ENCODE results near the gene GALNT7.

The GALNT7 gene

GRCh38 chr4:173167758-173168395 lies 734 bp upstream of the GALNT7 start:
- no peak for TF ChIP-seq ZNF202 (tag by site-specific recombination; IDR thresholded peaks at IDR 0.05; ENCODE audit: borderline replicate concordance)
- TF ChIP-seq PATZ1 (tag by site-specific recombination; IDR thresholded peaks at IDR 0.05), result no peak
- peak; percentile 96 for TF ChIP-seq OSR2 (tag by site-specific recombination; IDR thresholded peaks at IDR 0.05)
- no peak for TF ChIP-seq ZNF558 (tag by site-specific recombination; IDR thresholded peaks at IDR 0.05)
- TF ChIP-seq ZNF324 (tag by site-specific recombination; IDR thresholded peaks at IDR 0.05), result no peak
- no peak for TF ChIP-seq KLF8 (tag by site-specific recombination; IDR thresholded peaks at IDR 0.05)
- peak; percentile 72 for TF ChIP-seq ZNF146 (tag by site-specific recombination; IDR thresholded peaks at IDR 0.05)
- TF ChIP-seq ZNF184 (tag by site-specific recombination; IDR thresholded peaks at IDR 0.05), result no peak
- TF ChIP-seq ZNF629 (tag by site-specific recombination; IDR thresholded peaks at IDR 0.05), result 0 out of 2 replicates have a peak, but pooled peaks have one; percentile 29
- peak; percentile 7 for TF ChIP-seq ZSCAN4 (tag by site-specific recombination; IDR thresholded peaks at IDR 0.05)
- TF ChIP-seq ZNF335 (tag by site-specific recombination; conservative IDR thresholded peaks at IDR 0.05), result peak; percentile 45; the same call in 1 of the 2 replicates
- CTCF ChIA-PET, result interaction anchor here (0.5 to 1.1 kb wide), 4 partner anchors 86 to 154 kb away, joined by 3 to 4 read pairs (median 4); no protein-coding TSS in a partner anchor
- POLR2A ChIA-PET, result interaction anchor here (0.5 to 1.7 kb wide), 8 partner anchors 9 to 1088 kb away, joined by 3 to 9 read pairs (median 4); partner anchors contain the start of gene HMGB2

GRCh38 chr4:173169178-173169427 lies 492 bp downstream of the GALNT7 start:
- peak overlapping the region; percentile 88 for H3K27ac ChIP-seq (ENCODE audit: extremely low read depth, low read depth, low read length)
- H3K9me3 ChIP-seq (ENCODE audit: control insufficient read depth, insufficient read depth, low read depth, low read length), result no peaks in the 10 kb centered on the region
- H3K4me3 ChIP-seq (ENCODE audit: low read depth, low read length), result peak overlapping the region; percentile 88
- no peaks in the 10 kb centered on the region for H3K36me3 ChIP-seq (ENCODE audit: control insufficient read depth in 2 of 2, insufficient read depth in 1 of 2, low read length in 2 of 2)
- TF ChIP-seq GLIS2 (tag by site-specific recombination; IDR thresholded peaks at IDR 0.05) (0 out of 2 replicates have a peak, but pooled peaks have one; percentile 19), ZNF549 (tag by site-specific recombination; IDR thresholded peaks at IDR 0.05) (no peak)
- POLR2A ChIA-PET, result interaction anchor here (0.6 to 1.8 kb wide), 5 partner anchors 16 to 166 kb away, joined by 3 to 9 read pairs (median 7); partner anchors contain the start of gene HMGB2
- CTCF ChIA-PET, result interaction anchor here (1.0 to 1.1 kb wide), 2 partner anchors 85 to 155 kb away, joined by 3 to 4 read pairs; no protein-coding TSS in a partner anchor
- H3K4me1 ChIP-seq (ENCODE audit: control insufficient read depth, insufficient read depth, low read length), result peaks cover 15% of the 10 kb centered on the region

More at GRCh38 chr4:173167758-173168395, 734 bp upstream of the GALNT7 start:
- Histone ChIP-seq H3K4me1 (ENCODE audit: control insufficient read depth, insufficient read depth, low read length) (peaks cover 7% of the 10 kb centered on the region), H3K36me3 (ENCODE audit: control insufficient read depth in 2 of 2, insufficient read depth in 1 of 2, low read length in 2 of 2) (no peaks in the 10 kb centered on the region), H3K9me3 (ENCODE audit: control insufficient read depth, insufficient read depth, low read depth, low read length) (no peaks in the 10 kb centered on the region), H3K27ac (ENCODE audit: extremely low read depth, low read depth, low read length) (peak overlapping the region; percentile 88), H3K4me3 (ENCODE audit: low read depth, low read length) (peak overlapping the region; percentile 88)

- CTCF ChIA-PET, result interaction anchor here (0.7 to 2.8 kb wide), 7 partner anchors 60 to 494 kb away, joined by 3 to 12 read pairs (median 4); no protein-coding TSS in a partner anchor
- H3K9me3 ChIP-seq (ENCODE audit: control insufficient read depth, insufficient read depth, low read depth, low read length), result no peaks in the 10 kb centered on the region
- POLR2A ChIA-PET, result interaction anchor here (1.8 kb wide), 1 partner anchor 83 kb away, joined by 7 read pairs; no protein-coding TSS in a partner anchor
- peaks cover 17% of the 10 kb centered on the region for H3K4me1 ChIP-seq (ENCODE audit: control insufficient read depth, insufficient read depth, low read length)
- H3K4me3 ChIP-seq (ENCODE audit: low read depth, low read length), result peak overlapping the region; percentile 88
- peak overlapping the region; percentile 88 for H3K27ac ChIP-seq (ENCODE audit: extremely low read depth, low read depth, low read length)
- H3K36me3 ChIP-seq (ENCODE audit: control insufficient read depth in 2 of 2, insufficient read depth in 1 of 2, low read length in 2 of 2), result no peaks in the 10 kb centered on the region
- TF ChIP-seq ZNF354C (tag by site-specific recombination; IDR thresholded peaks at IDR 0.05; ENCODE audit: borderline replicate concordance, low read depth) (no peak), KLF8 (tag by site-specific recombination; IDR thresholded peaks at IDR 0.05) (peak; percentile 26; the same call in 1 of the 2 replicates), ZNF2 (tag by site-specific recombination; IDR thresholded peaks at IDR 0.05) (no peak), ZFHX2 (tag by site-specific recombination; conservative IDR thresholded peaks at IDR 0.05) (peak; percentile 56; the same call in 1 of the 2 replicates), GLIS2 (tag by site-specific recombination; IDR thresholded peaks at IDR 0.05) (peak; percentile 35), EGR2 (tag by site-specific recombination; IDR thresholded peaks at IDR 0.05; ENCODE audit: low read depth) (no peak), KLF10 (tag by site-specific recombination; IDR thresholded peaks at IDR 0.05) (0 out of 2 replicates have a peak, but pooled peaks have one; percentile 22), YY1 (tag by site-specific recombination; IDR thresholded peaks at IDR 0.05) (0 out of 2 replicates have a peak, but pooled peaks have one; percentile 24), ZNF561 (tag by site-specific recombination; IDR thresholded peaks at IDR 0.05; ENCODE audit: borderline replicate concordance) (0 out of 2 replicates have a peak, but pooled peaks have one; percentile 39), ZBTB8A (tag by site-specific recombination; IDR thresholded peaks at IDR 0.05) (peak; percentile 27), ZNF645 (tag by site-specific recombination; IDR thresholded peaks at IDR 0.05) (no peak), ZBTB44 (tag by site-specific recombination; IDR thresholded peaks at IDR 0.05) (no peak), ZBTB17 (tag by site-specific recombination; IDR thresholded peaks at IDR 0.05) (no peak)
Observed at GRCh38 chr4:173169428-173170181, 994 bp downstream of the GALNT7 start.
